H54 (cell line): ENCODE data around the gene KIF5A.
A peak's percentile ranks its signal among the peaks of the same experiment; 100 is the strongest.

Experiments used
- DNase-seq: peaks from one replicate; pipeline ENCODE4 v3.0.0; 2011; ENCODE audit warnings: low spot score, mixed read lengths; ENCODE audit not compliant: insufficient read length
- FAIRE-seq: peaks from 3 replicates; lab custom pipeline; 2011; peaks lifted over from hg19 to GRCh38; lab: Jason Lieb, UNC
- POLR2A ChIP-seq: IDR thresholded peaks from 2 replicates; pipeline ENCODE4 v1.6.1; 2011; ENCODE audit warnings: low read depth, mild to moderate bottlenecking, low read length

The KIF5A gene

DNA sequence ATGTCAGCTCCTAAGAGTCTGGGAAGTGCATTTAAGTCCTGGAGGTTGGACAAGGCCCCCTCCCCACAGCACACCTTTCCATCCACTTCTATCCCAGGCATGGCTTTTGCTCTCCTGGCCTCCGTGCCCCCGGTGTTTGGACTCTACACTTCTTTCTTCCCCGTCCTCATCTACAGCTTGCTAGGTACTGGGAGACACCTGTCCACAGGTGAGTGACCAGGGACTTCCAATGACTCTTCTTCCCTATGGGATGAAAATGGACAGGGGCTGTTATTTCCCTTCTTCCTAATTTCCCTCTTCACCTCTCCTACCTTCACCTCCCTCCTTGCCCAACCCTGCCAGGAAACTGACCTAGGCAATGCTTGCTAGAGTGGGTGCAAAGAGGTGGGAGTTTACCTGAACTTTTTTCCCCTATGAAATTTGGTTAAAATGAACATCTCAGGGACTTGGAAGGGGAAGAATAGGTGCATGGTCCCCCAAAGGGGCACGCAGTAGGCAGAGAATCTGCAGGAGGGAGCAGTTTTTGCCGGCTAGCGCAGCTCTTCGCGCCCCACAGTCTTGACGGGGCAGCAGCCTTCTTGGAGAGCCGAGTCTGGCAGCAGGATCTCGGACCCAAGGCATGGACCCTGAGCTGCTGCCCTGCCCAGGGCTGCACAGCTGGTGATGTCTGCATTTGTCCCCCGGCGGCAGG is 70.5 kb downstream of the KIF5A start:
- no peak for FAIRE-seq
- TF ChIP-seq POLR2A: no peak

DNA sequence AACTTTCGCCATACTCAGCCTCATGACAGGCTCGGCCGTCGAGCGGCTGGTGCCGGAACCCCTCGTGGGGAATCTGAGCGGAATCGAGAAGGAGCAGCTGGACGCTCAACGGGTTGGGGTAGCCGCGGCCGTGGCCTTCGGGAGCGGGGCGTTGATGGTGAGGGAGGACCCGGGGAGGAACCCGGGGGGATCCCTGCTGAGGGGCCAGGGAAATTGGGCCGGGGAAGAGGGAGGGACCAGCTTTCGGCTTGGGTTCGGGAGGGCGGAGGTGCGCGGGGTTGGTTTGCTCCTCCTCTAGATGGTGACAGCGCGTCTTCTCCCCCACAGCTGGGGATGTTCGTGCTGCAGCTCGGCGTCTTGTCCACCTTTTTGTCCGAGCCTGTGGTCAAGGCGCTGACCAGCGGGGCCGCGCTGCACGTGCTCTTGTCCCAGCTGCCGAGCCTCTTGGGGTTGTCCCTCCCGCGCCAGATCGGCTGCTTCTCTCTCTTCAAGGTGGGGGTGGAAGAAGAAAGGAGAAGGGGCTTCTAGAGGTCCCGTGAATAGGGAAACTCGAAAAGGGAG is 71.2 kb downstream of the KIF5A start:
- FAIRE-seq (no peak), DNase-seq (no peak)

More for the DNA sequence above, 70.5 kb downstream of the KIF5A start:
- no peak for DNase-seq

DNA sequence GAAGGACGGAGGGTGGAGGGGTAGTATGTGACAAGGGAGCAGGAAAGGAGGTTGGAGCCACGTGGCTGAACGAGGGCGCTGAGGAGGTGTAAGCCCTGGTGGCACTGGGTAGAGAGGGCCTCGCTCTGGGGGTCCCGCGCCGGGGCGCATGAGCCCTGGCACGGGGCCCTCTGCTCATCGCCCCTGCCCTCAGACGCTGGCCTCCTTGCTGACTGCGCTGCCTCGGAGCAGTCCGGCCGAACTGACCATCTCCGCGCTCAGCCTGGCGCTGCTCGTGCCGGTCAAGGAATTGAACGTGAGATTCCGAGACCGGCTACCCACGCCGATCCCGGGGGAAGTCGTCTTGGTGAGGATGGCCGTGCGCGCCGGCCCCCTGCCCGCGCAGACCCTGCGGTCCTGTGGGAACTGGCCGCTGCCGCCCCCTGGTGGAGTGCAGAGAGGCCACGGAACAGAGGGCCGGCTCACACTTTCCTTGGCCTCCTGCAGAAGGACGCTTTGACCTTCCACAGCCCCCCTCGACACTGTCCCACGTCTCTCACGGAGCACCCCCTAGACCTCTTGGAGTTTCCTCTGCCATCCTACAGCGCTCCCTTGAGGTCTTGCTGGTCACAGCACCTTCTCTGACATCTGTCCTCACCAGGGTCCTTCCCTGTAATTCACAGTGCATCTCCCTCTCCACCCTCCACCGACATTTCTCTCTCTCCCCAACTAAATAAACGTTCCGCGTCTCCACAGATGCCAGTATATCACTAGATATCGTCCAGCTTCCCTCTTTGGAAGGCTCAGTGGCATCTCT is 71.9 kb downstream of the KIF5A start:
- FAIRE-seq (no peak), DNase-seq (peak; percentile 59)
- no peak for TF ChIP-seq POLR2A

More for the DNA sequence above, 71.2 kb downstream of the KIF5A start:
- TF ChIP-seq POLR2A: no peak

DNA sequence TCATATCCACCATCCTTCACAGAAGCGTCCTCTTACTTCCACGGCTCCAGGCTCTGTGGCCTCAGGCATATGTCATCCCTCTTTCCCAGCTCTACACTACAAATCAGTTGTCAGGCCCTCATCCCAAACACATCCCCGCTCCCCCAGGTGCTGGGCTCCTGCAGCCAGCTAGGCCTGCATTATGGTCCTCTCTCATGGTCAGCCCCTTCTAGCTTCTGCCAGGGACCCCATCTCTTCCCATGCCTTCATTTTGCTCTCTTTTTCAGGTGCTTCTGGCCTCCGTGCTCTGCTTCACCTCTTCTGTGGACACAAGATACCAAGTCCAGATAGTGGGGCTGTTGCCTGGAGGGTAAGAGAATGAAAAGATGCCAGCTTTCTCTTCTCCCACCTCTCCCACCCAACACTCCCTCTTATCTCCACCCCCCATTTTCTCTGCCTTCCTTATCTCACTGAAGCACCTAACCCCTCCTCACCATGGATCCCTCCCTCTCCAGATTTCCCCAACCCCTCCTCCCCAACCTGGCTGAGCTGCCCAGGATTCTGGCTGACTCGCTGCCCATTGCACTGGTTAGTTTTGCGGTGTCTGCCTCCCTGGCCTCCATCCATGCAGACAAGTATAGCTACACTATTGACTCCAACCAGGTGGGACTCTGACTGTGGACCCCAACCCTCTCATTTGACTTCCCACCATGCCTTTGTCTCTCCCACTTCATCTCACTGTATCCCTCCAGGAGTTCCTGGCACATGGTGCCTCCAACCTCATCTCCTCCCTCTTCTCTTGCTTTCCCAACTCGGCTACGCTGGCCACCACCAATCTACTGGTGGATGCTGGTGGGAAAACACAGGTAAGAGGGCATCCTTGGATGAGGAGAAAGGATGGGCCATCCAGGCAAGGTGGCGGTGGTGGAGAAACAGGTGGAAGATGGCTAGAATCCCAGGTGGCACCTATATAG is 72.7 kb downstream of the KIF5A start:
- FAIRE-seq: no peak
- no peak for DNase-seq
- TF ChIP-seq POLR2A: no peak

DNA sequence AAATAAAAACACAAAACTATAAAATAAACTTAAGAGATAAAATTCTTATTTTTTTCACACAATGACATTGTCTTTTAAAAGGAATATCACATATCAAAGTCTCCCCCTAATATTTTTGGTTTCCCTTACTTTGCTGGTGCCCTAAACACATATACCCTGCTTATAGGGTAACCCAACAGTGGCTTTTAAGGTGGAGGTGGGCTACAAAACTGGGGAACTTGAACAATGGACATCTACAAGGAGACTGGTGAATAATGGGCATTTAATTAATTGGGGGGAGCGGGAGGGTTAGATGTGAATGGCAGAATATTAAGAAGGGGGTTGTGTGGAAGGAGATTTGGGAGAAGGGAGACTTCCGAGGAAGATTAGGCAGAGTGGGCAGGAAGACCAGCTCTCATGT is 73.5 kb downstream of the KIF5A start:
- no peak for TF ChIP-seq POLR2A
- no peak for FAIRE-seq
- DNase-seq: no peak

DNA sequence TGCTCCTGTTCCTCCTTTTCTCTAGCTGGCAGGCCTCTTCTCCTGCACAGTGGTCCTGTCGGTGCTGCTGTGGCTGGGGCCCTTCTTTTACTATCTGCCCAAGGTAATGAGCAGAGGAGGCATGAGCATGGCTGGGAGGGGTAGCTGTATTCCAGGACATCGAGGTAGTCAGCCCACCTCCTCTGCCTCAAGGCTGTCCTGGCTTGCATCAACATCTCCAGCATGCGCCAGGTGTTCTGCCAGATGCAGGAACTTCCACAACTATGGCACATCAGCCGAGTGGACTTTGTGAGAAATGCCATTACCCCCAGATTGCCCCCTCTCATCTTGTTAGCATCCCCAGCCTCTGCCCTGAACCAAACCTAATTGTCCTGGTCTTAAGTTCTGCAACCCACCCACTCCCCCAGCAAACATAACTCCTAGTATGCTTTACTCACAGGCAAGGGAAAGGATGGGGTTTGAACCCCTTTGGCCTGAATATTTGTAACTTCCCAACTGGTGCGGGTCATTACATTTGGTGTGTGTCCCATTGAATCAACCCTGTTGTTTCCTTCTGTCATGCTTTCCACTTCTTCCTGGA is 74.1 kb downstream of the KIF5A start:
- no peak for DNase-seq
- TF ChIP-seq POLR2A: no peak
- no peak for FAIRE-seq

DNA sequence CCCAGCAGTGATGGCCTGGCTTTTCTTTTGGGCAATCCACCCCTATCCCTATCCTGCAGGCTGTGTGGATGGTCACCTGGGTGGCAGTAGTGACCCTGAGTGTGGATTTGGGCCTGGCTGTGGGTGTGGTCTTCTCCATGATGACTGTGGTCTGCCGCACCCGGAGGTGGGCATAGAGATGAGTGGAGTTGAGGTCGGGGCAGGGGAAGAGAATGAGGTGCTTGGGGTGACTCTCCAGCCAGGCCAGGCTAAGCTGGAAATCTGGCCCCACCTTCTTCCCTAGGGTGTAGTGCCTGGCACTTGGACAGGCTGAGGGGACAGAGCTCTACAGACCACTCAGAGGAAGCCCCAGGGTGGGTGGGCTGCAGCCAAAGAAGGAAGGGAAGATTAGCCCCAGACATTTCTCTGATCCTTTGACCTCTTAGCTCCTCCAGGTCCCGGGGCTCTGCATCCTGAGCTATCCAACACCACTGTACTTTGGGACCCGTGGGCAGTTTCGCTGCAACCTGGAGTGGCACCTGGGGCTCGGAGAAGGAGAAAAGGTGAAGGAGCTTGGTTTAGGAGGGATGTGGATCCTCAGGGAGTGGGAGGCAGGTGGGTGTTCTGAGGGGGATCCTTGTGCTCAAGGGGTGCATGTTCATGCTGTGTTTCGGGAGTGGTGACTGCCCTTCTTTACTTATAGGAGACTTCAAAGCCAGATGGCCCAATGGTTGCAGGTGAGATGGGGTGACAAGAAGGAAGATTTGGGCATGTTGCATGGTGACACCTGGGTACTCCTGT is 74.8 kb downstream of the KIF5A start:
- no peak for DNase-seq
- no peak for FAIRE-seq
- no peak for TF ChIP-seq POLR2A

DNA sequence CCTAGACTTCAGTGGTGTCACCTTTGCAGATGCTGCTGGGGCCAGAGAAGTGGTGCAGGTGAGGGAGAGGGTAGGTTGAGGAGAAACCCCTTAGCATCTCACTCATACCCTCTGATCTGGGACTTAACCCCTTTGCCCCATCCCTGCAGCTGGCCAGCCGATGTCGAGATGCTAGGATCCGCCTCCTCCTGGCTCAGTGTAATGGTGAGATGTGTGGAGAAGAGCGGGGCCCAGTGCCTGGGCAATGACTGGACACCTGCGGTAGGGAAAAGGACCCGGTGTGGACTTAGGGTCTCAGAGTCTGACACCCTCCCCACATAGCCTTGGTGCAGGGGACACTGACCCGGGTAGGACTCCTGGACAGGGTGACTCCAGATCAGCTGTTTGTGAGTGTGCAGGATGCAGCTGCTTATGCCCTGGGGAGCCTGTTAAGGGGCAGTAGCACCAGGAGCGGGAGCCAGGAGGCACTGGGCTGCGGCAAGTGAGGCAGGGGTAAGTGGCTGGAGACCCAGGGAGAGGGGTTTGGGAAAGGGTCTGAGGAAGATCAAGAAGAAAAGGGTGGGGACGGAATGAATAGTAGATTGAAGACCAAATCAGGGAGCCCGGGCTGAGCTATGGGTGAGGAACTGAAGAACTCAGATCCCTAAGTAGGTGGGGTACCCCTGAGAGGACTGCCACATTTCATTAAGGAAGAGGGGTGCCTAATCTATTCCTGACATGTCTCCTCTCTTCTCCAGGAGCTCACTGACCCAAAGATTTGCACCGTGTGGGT is 75.6 kb downstream of the KIF5A start:
- no peak for TF ChIP-seq POLR2A
- DNase-seq (no peak), FAIRE-seq (no peak)

DNA sequence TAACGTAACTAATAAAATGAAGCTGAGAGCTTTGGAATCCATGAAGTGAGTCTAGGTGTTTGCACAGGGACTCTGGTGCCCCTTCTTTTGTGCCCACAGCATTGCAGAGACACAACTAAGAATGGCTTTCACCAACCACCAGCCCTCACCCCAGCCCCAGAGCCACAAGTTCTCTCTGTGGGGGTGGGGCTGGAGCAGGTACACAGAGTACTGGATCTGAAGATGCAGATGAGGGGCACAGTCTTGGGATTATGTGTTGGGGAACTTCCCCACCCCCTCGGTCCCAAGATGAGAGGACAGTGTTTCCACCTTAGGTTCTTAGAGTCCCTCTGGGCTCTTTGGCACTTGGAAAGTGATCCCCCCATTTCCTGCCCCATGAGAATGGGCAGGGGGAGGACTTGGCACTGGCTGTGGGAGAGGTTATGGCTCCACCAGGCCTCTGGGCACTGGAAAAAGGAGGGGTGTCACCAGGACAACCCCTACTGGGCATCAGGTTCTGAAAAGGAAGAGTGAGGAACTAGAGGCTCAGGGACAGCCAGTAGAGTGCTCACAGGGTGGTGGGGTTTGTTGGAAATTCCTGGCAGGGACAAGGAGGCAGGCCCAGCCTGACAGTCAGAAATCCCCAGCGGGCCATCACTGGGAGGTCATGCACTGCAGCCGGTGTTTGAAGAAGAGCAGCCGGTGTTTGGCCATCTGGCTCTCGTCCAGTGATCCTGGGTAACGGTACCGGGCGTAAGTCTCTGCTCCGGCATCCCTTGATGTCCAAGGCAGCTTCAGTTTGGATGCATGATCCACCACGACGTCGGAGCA is 76.5 kb downstream of the KIF5A start:
- no peak for TF ChIP-seq POLR2A
- DNase-seq: no peak

DNA sequence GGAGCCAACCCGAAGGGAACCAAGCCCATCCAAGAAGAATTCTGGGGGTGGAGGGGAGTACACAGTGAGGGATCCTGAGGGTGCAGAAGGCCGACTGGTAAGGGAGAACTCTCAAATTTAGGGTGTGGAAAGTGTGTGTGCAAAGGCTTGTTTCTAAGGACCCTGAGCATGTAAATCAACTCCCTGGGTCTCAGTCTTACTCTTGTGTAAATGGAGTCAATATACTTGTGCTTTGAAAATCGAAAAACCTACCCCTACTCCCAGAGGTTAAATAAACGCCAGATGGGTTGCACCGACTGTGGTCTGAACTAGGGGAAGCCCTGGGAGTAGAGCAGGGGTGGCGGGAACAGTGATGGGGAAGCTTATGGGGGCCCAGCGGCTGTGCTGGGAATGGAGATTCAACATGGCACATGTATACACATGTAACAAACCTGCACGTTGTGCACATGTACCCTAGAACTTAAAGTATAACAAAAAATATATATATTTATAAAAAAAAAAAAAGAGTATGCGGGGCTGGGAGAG is 77.1 kb downstream of the KIF5A start:
- no peak for TF ChIP-seq POLR2A
- FAIRE-seq (no peak), DNase-seq (no peak)

More for the DNA sequence above, 76.5 kb downstream of the KIF5A start:
- FAIRE-seq: no peak
